Stimulated activated naive CD8-positive, alpha-beta T cell treated with anti-CD3 and anti-CD28 coated beads, Interleukin-15, Interleukin-2, amounts not matched to agents 100 U/mL and 50 U/mL, for 24 hours (primary cell): Measurements from ENCODE around the gene PFDN1.
"Not testable (repeated sequence)": the region's sequence is repeated elsewhere in the genome, so short reads cannot be mapped to it uniquely, and the experiment has no call there.

Source experiments
- ATAC-seq: fragments of 150-1000 bp; cut with Tn5 transposase; one replicate; pipeline ENCODE4 v1.10.0; 2021
- DNase-seq: peaks from one replicate; pipeline ENCODE4 v3.0.0; 2021

Gene PFDN1

GRCh38 chr5:140302786-140303639 is at the start of gene PFDN1:
PFDN1 (minus strand) TSS chr5:140303101; CDS start chr5:140303073, 28 bp downstream.
- ATAC-seq (peak; percentile 97), DNase-seq (peak; percentile 93)

GRCh38 chr5:140351609-140352334 is 48.9 kb upstream of the PFDN1 start:
- ATAC-seq (peak; percentile 71), DNase-seq (peak; percentile 66)

- DNase-seq (no peak), ATAC-seq (no peak)
These were observed 46.3 kb upstream of the PFDN1 start for GRCh38 chr5:140349244-140349643.

GRCh38 chr5:140348104-140348503 is 45.2 kb upstream of the PFDN1 start:
- DNase-seq: no peak
- no peak for ATAC-seq

GRCh38 chr5:140347360-140347759 is 44.5 kb upstream of the PFDN1 start:
- ATAC-seq (no peak), DNase-seq (no peak)

GRCh38 chr5:140346348-140347221 is 43.7 kb upstream of the PFDN1 start, which contains the start of gene HBEGF:
HBEGF (minus strand) TSS chr5:140346603; CDS start chr5:140346328, 275 bp downstream.
- peak; percentile 41 for ATAC-seq
- peak; percentile 57 for DNase-seq

GRCh38 chr5:140345919-140346347 is 43.0 kb upstream of the PFDN1 start:
- peak; percentile 48 for DNase-seq
- ATAC-seq: no peak

GRCh38 chr5:140344683-140345423 is 42.0 kb upstream of the PFDN1 start:
- peak; percentile 47 for ATAC-seq
- peak; percentile 33 for DNase-seq

- ATAC-seq, DNase-seq: not testable (repeated sequence)
These were observed 40.9 kb upstream of the PFDN1 start for GRCh38 chr5:140343849-140344248.

- ATAC-seq (no peak), DNase-seq (no peak)
These were observed 40.0 kb upstream of the PFDN1 start for GRCh38 chr5:140342896-140343295.

- ATAC-seq (peak; percentile 27), DNase-seq (peak; percentile 44)
These were observed 39.4 kb upstream of the PFDN1 start for GRCh38 chr5:140342287-140342686.

GRCh38 chr5:140341591-140341990 is 38.7 kb upstream of the PFDN1 start:
- no peak for ATAC-seq
- DNase-seq: no peak

GRCh38 chr5:140340605-140341121 is 37.8 kb upstream of the PFDN1 start:
- DNase-seq: no peak

GRCh38 chr5:140339636-140340035 is 36.7 kb upstream of the PFDN1 start:
- ATAC-seq (no peak), DNase-seq (no peak)

More at GRCh38 chr5:140340605-140341121, 37.8 kb upstream of the PFDN1 start:
- no peak for ATAC-seq

- ATAC-seq: no peak
- no peak for DNase-seq
These were observed 36.0 kb upstream of the PFDN1 start for GRCh38 chr5:140338908-140339307.

- no peak for ATAC-seq
- no peak for DNase-seq
These were observed 35.4 kb upstream of the PFDN1 start for GRCh38 chr5:140338336-140338735.

GRCh38 chr5:140337880-140338279 is 35.0 kb upstream of the PFDN1 start:
- no peak for ATAC-seq
- no peak for DNase-seq

GRCh38 chr5:140336388-140336787 is 33.5 kb upstream of the PFDN1 start:
- no peak for DNase-seq
- ATAC-seq: no peak

- no peak for DNase-seq
These were observed 28.7 kb upstream of the PFDN1 start for GRCh38 chr5:140331638-140332037.

GRCh38 chr5:140329739-140330481 is 27.0 kb upstream of the PFDN1 start:
- no peak for ATAC-seq
- no peak for DNase-seq

More at GRCh38 chr5:140331638-140332037, 28.7 kb upstream of the PFDN1 start:
- no peak for ATAC-seq
